GM23338 (cell line): Measurements from ENCODE around the gene DYNLT2. TPM values are rescaled to one million over a fixed set of nuclear protein-coding genes. Genes with fewer than 3 reads are reported as not detected.

Experiments used
- ATAC-seq: fragments of 200-7000 bp; cut with Tn5 transposase; 3 replicates; pipeline ENCODE4 v1.9.1; 2020
- DNase-seq: peaks from one replicate; pipeline ENCODE4 v3.0.0-alpha.2; 2015; ENCODE audit warnings: low spot score
- H2AFZ ChIP-seq: fragments of 200-600 bp; sonication (generic); 2 replicates; pipeline ENCODE4 v1.8.0; 2016; ENCODE audit warnings: antibody characterized with exemption, mild to moderate bottlenecking, moderate library complexity
- H3F3A ChIP-seq: fragments of 200-600 bp; sonication (generic); replicated peaks from 2 replicates; pipeline ENCODE4 v1.8.0; 2017; ENCODE audit warnings: antibody characterized with exemption, mixed run types, low read depth
- H3K27ac ChIP-seq: fragments of 200-600 bp; sonication (generic); 2 replicates; pipeline ENCODE4 v1.6.1; 2016; ENCODE audit warnings: low read depth
- H3K27me3 ChIP-seq: fragments of 200-600 bp; sonication (generic); 2 replicates; pipeline ENCODE4 v1.8.0; 2016; ENCODE audit warnings: mild to moderate bottlenecking, mixed run types, moderate library complexity; ENCODE audit not compliant: insufficient read depth
- H3K36me3 ChIP-seq: fragments of 200-600 bp; sonication (generic); 2 replicates; pipeline ENCODE4 v1.8.0; 2016; ENCODE audit warnings: mild to moderate bottlenecking; ENCODE audit not compliant: insufficient read depth
- H3K4me1 ChIP-seq: fragments of 200-600 bp; sonication (generic); 2 replicates; pipeline ENCODE4 v1.8.0; 2016; ENCODE audit warnings: mild to moderate bottlenecking, moderate library complexity; ENCODE audit not compliant: insufficient read depth
- H3K4me2 ChIP-seq: fragments of 200-600 bp; sonication (generic); 2 replicates; pipeline ENCODE4 v1.7.1; 2017; ENCODE audit warnings: mixed run types
- H3K4me3 ChIP-seq: fragments of 200-600 bp; sonication (generic); 2 replicates; pipeline ENCODE4 v1.6.1; 2016; ENCODE audit warnings: mixed run types
- H3K79me2 ChIP-seq: fragments of 200-600 bp; sonication (generic); replicated peaks from 2 replicates; pipeline ENCODE4 v1.8.0; 2017; ENCODE audit warnings: mild to moderate bottlenecking; ENCODE audit not compliant: insufficient read depth
- H3K9me2 ChIP-seq: fragments of 200-600 bp; sonication (generic); 2 replicates; pipeline ENCODE4 v1.8.0; 2017; ENCODE audit not compliant: insufficient read depth
- H4K20me1 ChIP-seq: fragments of 200-600 bp; sonication (generic); replicated peaks from 2 replicates; pipeline ENCODE4 v1.8.0; 2017; ENCODE audit warnings: mild to moderate bottlenecking; ENCODE audit not compliant: insufficient read depth
- H3K27ac Mint-ChIP-seq: 2 replicates; pipeline ENCODE4 v1.8.0; 2020; ENCODE audit warnings: inconsistent platforms, mild to moderate bottlenecking, moderate library complexity, mixed read lengths
- H3K27me3 Mint-ChIP-seq: 3 replicates; pipeline ENCODE4 v1.8.0; 2022; ENCODE audit warnings: low read depth, mild to moderate bottlenecking, moderate library complexity, mixed read lengths, inconsistent platforms; ENCODE audit not compliant: insufficient read depth, poor library complexity
- H3K36me3 Mint-ChIP-seq: 3 replicates; pipeline ENCODE4 v1.8.0; 2021; ENCODE audit warnings: low read depth, mild to moderate bottlenecking, inconsistent platforms, moderate library complexity, mixed read lengths
- H3K4me1 Mint-ChIP-seq: 3 replicates; pipeline ENCODE4 v1.8.0; 2020; ENCODE audit warnings: mild to moderate bottlenecking, inconsistent platforms, mixed read lengths
- H3K4me3 Mint-ChIP-seq: 3 replicates; pipeline ENCODE4 v1.8.0; 2021; ENCODE audit warnings: moderate library complexity, mild to moderate bottlenecking, inconsistent platforms, mixed read lengths
- H3K9me3 Mint-ChIP-seq: 3 replicates; pipeline ENCODE4 v1.8.0; 2020; ENCODE audit warnings: moderate library complexity, mild to moderate bottlenecking, inconsistent platforms, mixed read lengths
- CTCF ChIP-seq, 2 experiments: fragments of 200-600 bp in 1 of 2; sonication (generic) in 1 of 2; conservative IDR thresholded peaks; 2 replicates each; pipeline versions ENCODE4 v1.5.1 to v1.6.1; 2016 to 2017; ENCODE audit warnings: antibody characterized with exemption in 2 of 2, low read depth in 2 of 2, mild to moderate bottlenecking in 2 of 2, moderate library complexity in 1 of 2
- ETS1 ChIP-seq: IDR thresholded peaks from 2 replicates; pipeline ENCODE4 v1.6.1; 2016; ENCODE audit warnings: antibody characterized with exemption
- EZH2 ChIP-seq: fragments of 200-600 bp; sonication (generic); IDR thresholded peaks from one replicate; pipeline ENCODE4 v1.8.0; 2017; ENCODE audit warnings: antibody characterized with exemption, mild to moderate bottlenecking, low read depth; ENCODE audit not compliant: unreplicated experiment
- JUNB ChIP-seq: IDR thresholded peaks from one replicate; pipeline ENCODE4 v1.6.1; 2016; ENCODE audit warnings: antibody characterized with exemption; ENCODE audit not compliant: unreplicated experiment
- NANOG ChIP-seq: IDR thresholded peaks from 2 replicates; pipeline ENCODE4 v1.6.1; 2016; ENCODE audit warnings: antibody characterized with exemption, borderline replicate concordance
- REST ChIP-seq: IDR thresholded peaks from one replicate; pipeline ENCODE4 v1.6.1; 2018; ENCODE audit warnings: antibody characterized with exemption; ENCODE audit not compliant: unreplicated experiment
- ZNF114 ChIP-seq: fragments of 250-450 bp; sonication (Bioruptor Pico); IDR thresholded peaks from 2 replicates; pipeline ENCODE4 v1.5.0; 2020; ENCODE audit warnings: mild to moderate bottlenecking, moderate library complexity
- polyA plus RNA-seq: library from polyadenylated mRNA; unstranded; fragments of >200 nt; fragmentation: Nextera tagmentation; extraction: Ambion mirVana; gene quantifications from 2 replicates; pipeline ENCODE4 v1.2.1, GENCODE V29; 2016
- total RNA-seq: library from RNA; depleted of rRNA; stranded (reverse); fragments of >200 nt; shearing (Covaris generic); gene quantifications from 2 replicates; pipeline ENCODE4 v1.2.3, GENCODE V29; 2014

Gene DYNLT2
- total and polyA plus RNA-seq, 2 experiments from 2014 or later, result 2.8 to 4.4 TPM

- TF ChIP-seq REST, result no peak
- peak in 1 of 2 experiments; percentile 29; a peak in 2 of 4 replicates for TF ChIP-seq CTCF (conservative IDR thresholded peaks at IDR 0.05; ENCODE audit: low read depth in 2 of 2)
- H3K27me3 ChIP-seq, result no peaks in the 10 kb centered on the region
- no peaks in the 10 kb centered on the region for H3K36me3 ChIP-seq
- no peak overlapping the region for H3K27ac ChIP-seq
- H3K9me3 Mint-ChIP-seq, result no peaks in the 10 kb centered on the region
- H3K27ac Mint-ChIP-seq, result no peak overlapping the region
- no peak overlapping the region for H3K4me3 Mint-ChIP-seq
- H3K79me2 ChIP-seq, result no peaks in the 10 kb centered on the region
- no peaks in the 10 kb centered on the region for H3F3A ChIP-seq
- H3K4me1 Mint-ChIP-seq, result peaks cover 3% of the 10 kb centered on the region; the same call in 2 of the 3 replicates
- no peaks in the 10 kb centered on the region for H3K4me1 ChIP-seq
- H2AFZ ChIP-seq, result no peak overlapping the region
- no peaks in the 10 kb centered on the region for H3K9me2 ChIP-seq
- peaks cover 11% of the 10 kb centered on the region for H3K36me3 Mint-ChIP-seq
- H3K27me3 Mint-ChIP-seq, result peaks cover 2% of the 10 kb centered on the region
- H3K4me2 ChIP-seq, result no peak overlapping the region
- ATAC-seq, result no peak
- no peak for DNase-seq
- H3K4me3 ChIP-seq, result no peak overlapping the region
- no peaks in the 10 kb centered on the region for H4K20me1 ChIP-seq
Measured at GRCh38 chr6:169776379-169776778, 25.0 kb upstream of the DYNLT2 start.

GRCh38 chr6:169775321-169775720 is 23.9 kb upstream of the DYNLT2 start:
- no peak for ATAC-seq
- no peak overlapping the region for H3K27ac ChIP-seq
- Mint-ChIP-seq H3K9me3 (no peaks in the 10 kb centered on the region), H3K36me3 (peaks cover 1% of the 10 kb centered on the region), H3K27me3 (peaks cover 2% of the 10 kb centered on the region), H3K4me1 (peaks cover 3% of the 10 kb centered on the region; the same call in 2 of the 3 replicates), H3K27ac (no peak overlapping the region), H3K4me3 (no peak overlapping the region)
- H3K9me2 ChIP-seq, result no peaks in the 10 kb centered on the region
- H2AFZ ChIP-seq, result no peak overlapping the region
- H3K4me2 ChIP-seq, result no peak overlapping the region
- H4K20me1 ChIP-seq, result no peaks in the 10 kb centered on the region
- H3K36me3 ChIP-seq, result no peaks in the 10 kb centered on the region
- H3F3A ChIP-seq, result no peaks in the 10 kb centered on the region
- no peaks in the 10 kb centered on the region for H3K4me1 ChIP-seq
- H3K4me3 ChIP-seq, result no peak overlapping the region
- no peaks in the 10 kb centered on the region for H3K27me3 ChIP-seq
- no peaks in the 10 kb centered on the region for H3K79me2 ChIP-seq
- no peak for DNase-seq
- TF ChIP-seq NANOG, result no peak
- no peak for TF ChIP-seq ZNF114 (CRISPR knock-in tag)
- TF ChIP-seq REST, result no peak
- TF ChIP-seq EZH2, result no peak
- TF ChIP-seq ETS1, result no peak
- no peak for TF ChIP-seq JUNB
